ENCODE results near the gene BLMH. TPM values are rescaled to one million over a fixed set of nuclear protein-coding genes. Genes with fewer than 3 reads are reported as not detected.

BLMH gene
- total RNA-seq, 1 experiment from 2014 or later = 20.7 TPM

DNA sequence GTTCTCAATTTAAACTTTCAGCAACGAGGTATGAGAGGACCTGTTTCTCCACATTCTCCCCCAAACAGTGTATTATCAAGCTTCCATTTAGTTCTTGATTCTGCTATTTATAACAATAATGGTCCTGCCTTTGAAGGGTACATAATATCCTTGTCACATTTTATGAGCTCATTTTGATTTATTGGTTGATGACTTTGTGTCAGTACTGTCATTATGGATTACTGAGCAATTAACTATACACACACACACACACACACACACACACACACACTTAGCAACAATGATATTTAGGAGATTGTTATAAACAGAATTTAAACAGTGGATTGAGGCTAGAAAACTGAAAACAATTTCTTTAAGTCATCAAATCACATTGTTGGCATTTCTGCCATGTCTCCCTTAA is 35.1 kb upstream of the BLMH start:
- Histone ChIP-seq H3K27ac (no peak overlapping the region), H3K9me2 (ENCODE audit: insufficient read depth) (no peaks in the 10 kb centered on the region), H3K36me3 (ENCODE audit: low read depth) (no peaks in the 10 kb centered on the region), H3K4me1 (replicated peaks; ENCODE audit: insufficient read depth) (peaks cover 22% of the 10 kb centered on the region), H3F3A (ENCODE audit: insufficient read depth, low read depth) (peaks cover 21% of the 10 kb centered on the region), H3K4me3 (no peak overlapping the region), H3K27me3 (ENCODE audit: insufficient read depth, low read depth) (no peaks in the 10 kb centered on the region), H3K79me2 (ENCODE audit: low read depth) (no peaks in the 10 kb centered on the region), H4K20me1 (ENCODE audit: insufficient read depth) (no peaks in the 10 kb centered on the region), H3K4me2 (no peak overlapping the region), H2AFZ (no peak overlapping the region), H3K9me3 (ENCODE audit: insufficient read depth, low read depth) (no peaks in the 10 kb centered on the region)
- intact Hi-C loops (cut with micrococcal nuclease; ENCODE audit: unreplicated experiment) = no loop called here
- CTCF ChIA-PET = no interaction called here
- POLR2A ChIA-PET (ENCODE audit: unreplicated experiment) = no interaction called here
- DNase-seq = no peak
- BruUV-seq (replicated peaks) = no TSS peak
- no peak for TF ChIP-seq CTCF (conservative IDR thresholded peaks at IDR 0.05)
- TF ChIP-seq EZH2 (IDR thresholded peaks at IDR 0.05; ENCODE audit: low read depth) = no peak

DNA sequence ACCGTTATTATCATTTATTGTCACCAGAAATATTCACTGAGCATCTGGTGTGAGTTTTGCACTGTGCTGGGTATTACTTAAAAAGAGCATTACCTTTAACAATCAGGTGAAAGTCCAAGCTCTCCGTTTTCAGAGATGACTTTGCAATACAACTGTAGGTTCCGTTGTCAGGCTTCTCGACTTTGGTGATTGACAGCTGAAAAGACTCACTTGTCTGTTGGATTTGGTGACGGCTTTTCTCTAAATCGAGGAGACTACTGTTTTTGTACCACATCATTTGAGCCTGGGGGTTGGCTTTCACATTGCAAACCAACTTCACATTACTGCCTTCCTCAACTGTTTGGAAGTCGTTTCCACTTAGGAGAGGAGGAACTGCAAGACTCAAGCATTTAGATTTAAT is 33.0 kb upstream of the BLMH start:
- Histone ChIP-seq H2AFZ (no peak overlapping the region), H3K4me2 (no peak overlapping the region), H4K20me1 (ENCODE audit: insufficient read depth) (no peaks in the 10 kb centered on the region), H3F3A (ENCODE audit: insufficient read depth, low read depth) (peaks cover 36% of the 10 kb centered on the region), H3K9me3 (ENCODE audit: insufficient read depth, low read depth) (no peaks in the 10 kb centered on the region), H3K36me3 (ENCODE audit: low read depth) (no peaks in the 10 kb centered on the region), H3K9me2 (ENCODE audit: insufficient read depth) (no peaks in the 10 kb centered on the region), H3K79me2 (ENCODE audit: low read depth) (no peaks in the 10 kb centered on the region), H3K4me3 (no peak overlapping the region), H3K27me3 (ENCODE audit: insufficient read depth, low read depth) (no peaks in the 10 kb centered on the region), H3K27ac (no peak overlapping the region), H3K4me1 (replicated peaks; ENCODE audit: insufficient read depth) (peaks cover 37% of the 10 kb centered on the region)
- ChIA-PET CTCF (no interaction called here), POLR2A (ENCODE audit: unreplicated experiment) (no interaction called here)
- TF ChIP-seq CTCF (conservative IDR thresholded peaks at IDR 0.05) = no peak
- TF ChIP-seq EZH2 (IDR thresholded peaks at IDR 0.05; ENCODE audit: low read depth) = no peak
- BruUV-seq (replicated peaks) = no TSS peak
- intact Hi-C loops (cut with micrococcal nuclease; ENCODE audit: unreplicated experiment) = no loop called here
- no peak for DNase-seq

GRCh38 chr17:30323895-30324319 is 32.2 kb upstream of the BLMH start:
- no TSS peak for BruUV-seq (replicated peaks)
- no peaks in the 10 kb centered on the region for H4K20me1 ChIP-seq (ENCODE audit: insufficient read depth)
- no peaks in the 10 kb centered on the region for H3K79me2 ChIP-seq (ENCODE audit: low read depth)
- H3K36me3 ChIP-seq (ENCODE audit: low read depth) = no peaks in the 10 kb centered on the region
- TF ChIP-seq EZH2 (IDR thresholded peaks at IDR 0.05; ENCODE audit: low read depth) = no peak
- TF ChIP-seq CTCF (conservative IDR thresholded peaks at IDR 0.05) = no peak
- DNase-seq = peak in 1 of 2 experiments; percentile 81
- H3K27me3 ChIP-seq (ENCODE audit: insufficient read depth, low read depth) = no peaks in the 10 kb centered on the region
- intact Hi-C loops (cut with micrococcal nuclease; ENCODE audit: unreplicated experiment) = no loop called here
- H3F3A ChIP-seq (ENCODE audit: insufficient read depth, low read depth) = peaks cover 36% of the 10 kb centered on the region
- H2AFZ ChIP-seq = no peak overlapping the region
- ChIA-PET CTCF (interaction anchor here (1.3 kb wide), 1 partner anchor 16 kb away, joined by 3 read pairs; no protein-coding TSS in a partner anchor), POLR2A (ENCODE audit: unreplicated experiment) (no interaction called here)
- H3K4me3 ChIP-seq = no peak overlapping the region
- peak overlapping the region; percentile 30 for H3K4me2 ChIP-seq
- no peaks in the 10 kb centered on the region for H3K9me3 ChIP-seq (ENCODE audit: insufficient read depth, low read depth)
- H3K4me1 ChIP-seq (replicated peaks; ENCODE audit: insufficient read depth) = peaks cover 37% of the 10 kb centered on the region
- peak overlapping the region; percentile 82 for H3K27ac ChIP-seq
- no peaks in the 10 kb centered on the region for H3K9me2 ChIP-seq (ENCODE audit: insufficient read depth)

Measured in PC-9 (cell line).